DOHH2 (cell line): ENCODE measurements around the gene TMEM203.
A peak's percentile ranks its signal among the peaks of the same experiment; 100 is the strongest.

Experiments
- H3F3A ChIP-seq: fragments of 200-600 bp; sonication (generic), shearing (Covaris generic); 2 replicates; pipeline ENCODE4 v1.6.0; 2016; ENCODE audit warnings: antibody characterized with exemption, mild to moderate bottlenecking; ENCODE audit not compliant: control insufficient read depth, insufficient read depth
- H3K27ac ChIP-seq: fragments of 200-600 bp; sonication (generic); 2 replicates; pipeline ENCODE4 v1.5.1; 2014; ENCODE audit warnings: low read depth, mild to moderate bottlenecking, low read length, moderate library complexity
- H3K27me3 ChIP-seq: fragments of 200-600 bp; sonication (generic); 2 replicates; pipeline ENCODE4 v1.6.1; 2014; ENCODE audit warnings: mild to moderate bottlenecking, low read length, mixed read lengths; ENCODE audit not compliant: control insufficient read depth
- H3K36me3 ChIP-seq: fragments of 200-600 bp; sonication (generic); 2 replicates; pipeline ENCODE4 v1.6.1; 2014; ENCODE audit warnings: mild to moderate bottlenecking, low read length, moderate library complexity, mixed read lengths; ENCODE audit not compliant: control insufficient read depth
- H3K4me1 ChIP-seq: fragments of 200-600 bp; sonication (generic); 2 replicates; pipeline ENCODE4 v1.6.1; 2014; ENCODE audit warnings: mild to moderate bottlenecking, low read length, mixed read lengths; ENCODE audit not compliant: control insufficient read depth
- H3K4me2 ChIP-seq: fragments of 200-600 bp; sonication (generic); 2 replicates; pipeline ENCODE4 v1.6.0; 2014; ENCODE audit warnings: mild to moderate bottlenecking, low read length, moderate library complexity
- H3K4me3 ChIP-seq: fragments of 200-600 bp; sonication (generic); 2 replicates; pipeline ENCODE4 v1.5.1; 2014; ENCODE audit warnings: mild to moderate bottlenecking, low read length, mixed read lengths
- H3K79me2 ChIP-seq: fragments of 200-600 bp; sonication (generic); 2 replicates; pipeline ENCODE4 v1.6.1; 2014; ENCODE audit warnings: mild to moderate bottlenecking, low read length, mixed read lengths; ENCODE audit not compliant: control insufficient read depth
- H3K9me2 ChIP-seq: fragments of 200-600 bp; sonication (generic); replicated peaks from 2 replicates; pipeline ENCODE4 v1.6.1; 2014; ENCODE audit warnings: mild to moderate bottlenecking, low read length, mixed read lengths; ENCODE audit not compliant: control insufficient read depth
- H3K9me3 ChIP-seq: fragments of 200-600 bp; sonication (generic); 2 replicates; pipeline ENCODE4 v1.6.1; 2014; ENCODE audit warnings: antibody characterized with exemption, low read length, mixed read lengths; ENCODE audit not compliant: control insufficient read depth, insufficient read depth
- H4K20me1 ChIP-seq: fragments of 200-600 bp; sonication (generic); 2 replicates; pipeline ENCODE4 v1.6.0; 2014; ENCODE audit warnings: low read depth, mild to moderate bottlenecking, antibody characterized with exemption, low read length, moderate library complexity; ENCODE audit not compliant: control insufficient read depth, insufficient read depth
- CTCF ChIP-seq: fragments of 200-600 bp; sonication (generic); IDR thresholded peaks from one replicate; pipeline ENCODE4 v1.5.1; 2014; ENCODE audit warnings: antibody characterized with exemption, mild to moderate bottlenecking, low read depth, low read length; ENCODE audit not compliant: poor library complexity, severe bottlenecking
- EZH2phosphoT487 ChIP-seq: fragments of 200-600 bp; sonication (generic); IDR thresholded peaks from 2 replicates; pipeline ENCODE4 v1.6.1; 2017; ENCODE audit warnings: borderline replicate concordance, mild to moderate bottlenecking, antibody characterized with exemption, low read length, moderate library complexity, mixed read lengths

TMEM203 gene

GRCh38 chr9:137236936-137237421 lies 31.5 kb upstream of the TMEM203 start:
- H3K27ac ChIP-seq, result peak overlapping the region; percentile 24; the same call in 1 of the 2 replicates
- H3K4me1 ChIP-seq, result peaks cover 53% of the 10 kb centered on the region
- TF ChIP-seq EZH2phosphoT487 (no peak), CTCF (no peak)
- H3K4me3 ChIP-seq, result peak overlapping the region; percentile 59
- peak overlapping the region; percentile 66 for H3K4me2 ChIP-seq
- peaks cover 4% of the 10 kb centered on the region for H4K20me1 ChIP-seq
- H3K9me3 ChIP-seq, result no peaks in the 10 kb centered on the region
- no peaks in the 10 kb centered on the region for H3K9me2 ChIP-seq
- peaks cover 41% of the 10 kb centered on the region for H3K79me2 ChIP-seq
- H3K27me3 ChIP-seq, result no peaks in the 10 kb centered on the region
- H3F3A ChIP-seq, result peaks cover 2% of the 10 kb centered on the region
- H3K36me3 ChIP-seq, result peaks cover 8% of the 10 kb centered on the region

DNA sequence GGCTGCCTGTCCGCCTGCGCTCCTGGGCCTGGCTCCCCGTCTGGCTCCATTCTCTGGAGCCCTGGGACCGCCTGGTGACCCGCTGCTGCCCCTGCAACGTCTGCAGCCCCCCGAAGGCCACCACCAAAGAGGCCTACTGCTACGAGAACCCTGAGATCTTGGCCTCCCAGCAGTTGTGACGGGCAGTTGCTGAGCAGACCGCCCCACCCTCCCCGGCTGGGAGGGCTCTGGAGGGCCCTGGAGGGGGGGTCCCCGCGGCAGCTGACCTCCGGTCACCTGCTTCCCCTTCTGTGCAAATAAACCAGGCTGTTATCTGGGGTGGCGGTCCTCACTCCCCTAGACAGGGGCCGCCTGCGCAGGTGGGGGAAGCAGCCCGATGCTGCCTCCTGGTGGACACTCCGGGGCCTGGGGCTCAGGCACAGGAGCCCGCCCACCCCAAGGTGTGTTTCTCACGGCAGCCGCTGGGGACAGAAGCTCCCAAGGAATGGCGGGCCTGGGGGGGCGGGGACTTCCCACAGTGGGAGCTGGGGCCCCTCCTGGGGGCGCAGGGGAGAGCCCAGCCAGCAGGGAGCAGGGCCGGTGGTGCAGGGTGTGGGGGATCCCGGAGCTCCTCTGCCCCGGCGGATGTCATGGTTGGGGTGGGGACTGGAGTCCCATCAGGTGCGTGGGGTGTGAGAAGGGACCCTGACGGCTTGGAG lies 30.9 kb upstream of the TMEM203 start:
- Histone ChIP-seq H3K9me3 (no peaks in the 10 kb centered on the region), H3K27ac (peak overlapping the region; percentile 24; the same call in 1 of the 2 replicates), H4K20me1 (no peaks in the 10 kb centered on the region), H3K27me3 (no peaks in the 10 kb centered on the region), H3K36me3 (peaks cover 3% of the 10 kb centered on the region), H3K4me2 (peak overlapping the region; percentile 66), H3F3A (no peaks in the 10 kb centered on the region), H3K9me2 (no peaks in the 10 kb centered on the region), H3K79me2 (peaks cover 35% of the 10 kb centered on the region), H3K4me1 (peaks cover 52% of the 10 kb centered on the region), H3K4me3 (peak overlapping the region; percentile 59)
- TF ChIP-seq EZH2phosphoT487 (no peak), CTCF (peak; percentile 100)

DNA sequence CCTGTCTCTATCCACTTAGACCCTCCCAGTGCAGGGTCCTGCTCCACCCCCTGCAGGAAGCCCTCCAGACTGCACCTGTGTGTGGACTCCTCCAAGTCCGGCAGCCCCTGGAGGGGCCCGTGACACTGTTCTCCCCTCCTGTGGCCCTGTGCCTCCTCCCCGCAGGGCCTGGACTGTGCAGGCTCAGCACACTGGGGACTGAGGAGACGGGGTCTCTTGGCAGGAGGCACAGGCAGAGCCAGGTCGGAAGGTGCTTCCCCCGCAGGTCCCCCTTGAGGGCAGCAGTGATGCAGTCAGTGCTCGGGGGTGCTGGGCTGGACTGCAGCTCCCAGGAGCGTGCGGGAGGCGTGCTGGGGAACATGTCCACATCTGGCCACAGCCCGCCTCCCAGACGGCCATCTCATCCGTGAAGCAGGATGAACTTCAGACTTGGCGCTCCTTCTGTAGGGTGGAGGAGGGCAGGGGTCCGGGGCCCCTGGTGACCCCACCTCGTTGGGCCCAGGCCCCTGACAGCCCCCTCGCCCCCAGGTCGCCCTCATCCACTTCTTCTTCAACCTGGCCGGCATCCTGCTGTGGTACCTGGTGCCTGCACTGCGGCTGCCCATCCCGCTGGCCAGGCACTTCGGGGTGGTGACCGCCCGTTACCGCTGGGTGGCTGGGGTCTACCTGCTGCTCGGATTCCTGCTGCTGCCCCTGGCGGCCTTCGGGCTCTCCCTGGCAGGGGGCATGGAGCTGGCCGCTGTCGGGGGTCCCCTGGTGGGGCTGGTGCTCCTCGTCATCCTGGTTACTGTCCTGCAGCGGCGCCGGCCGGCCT lies 30.2 kb upstream of the TMEM203 start:
- peaks cover 52% of the 10 kb centered on the region for H3K4me1 ChIP-seq
- no peaks in the 10 kb centered on the region for H3F3A ChIP-seq
- H3K36me3 ChIP-seq, result peaks cover 3% of the 10 kb centered on the region
- H3K27me3 ChIP-seq, result no peaks in the 10 kb centered on the region
- TF ChIP-seq EZH2phosphoT487 (no peak), CTCF (peak; percentile 34)
- no peaks in the 10 kb centered on the region for H3K9me3 ChIP-seq
- H3K4me2 ChIP-seq, result peak overlapping the region; percentile 66
- H3K4me3 ChIP-seq, result peak overlapping the region; percentile 59
- no peaks in the 10 kb centered on the region for H3K9me2 ChIP-seq
- H4K20me1 ChIP-seq, result no peaks in the 10 kb centered on the region
- H3K79me2 ChIP-seq, result peaks cover 33% of the 10 kb centered on the region
- peak overlapping the region; percentile 3; the same call in 1 of the 2 replicates for H3K27ac ChIP-seq
